HG02678 (cell line): ENCODE measurements around the gene PCGF2.

Experiments
- ATAC-seq: cut with Tn5 transposase; IDR thresholded peaks from one replicate; pipeline ENCODE4 v1.9.1; 2021; ENCODE audit warnings: mild to moderate bottlenecking, moderate library complexity; ENCODE audit not compliant: unreplicated experiment

The PCGF2 gene

GRCh38 chr17:38719943-38720641 lies 28.0 kb downstream of the PCGF2 start:
- ATAC-seq, result no peak

GRCh38 chr17:38719289-38719942 lies 28.7 kb downstream of the PCGF2 start:
- ATAC-seq, result no peak

- no peak for ATAC-seq
These were observed 30.9 kb downstream of the PCGF2 start for GRCh38 chr17:38717139-38717745.

- ATAC-seq, result no peak
These were observed 31.6 kb downstream of the PCGF2 start for GRCh38 chr17:38716368-38717005.

GRCh38 chr17:38715216-38715943 lies 32.8 kb downstream of the PCGF2 start:
- ATAC-seq, result no peak

GRCh38 chr17:38713456-38714075 lies 34.6 kb downstream of the PCGF2 start:
- ATAC-seq, result no peak

- no peak for ATAC-seq
These were observed 35.5 kb downstream of the PCGF2 start for GRCh38 chr17:38712593-38712992.

GRCh38 chr17:38711792-38712571 lies 36.2 kb downstream of the PCGF2 start:
- ATAC-seq, result no peak

GRCh38 chr17:38710985-38711384 lies 37.2 kb downstream of the PCGF2 start:
- ATAC-seq, result no peak

- ATAC-seq, result no peak
These were observed 37.6 kb downstream of the PCGF2 start for GRCh38 chr17:38710604-38710962.

- no peak for ATAC-seq
These were observed 38.1 kb downstream of the PCGF2 start for GRCh38 chr17:38709864-38710603.

GRCh38 chr17:38709104-38709820 lies 38.9 kb downstream of the PCGF2 start:
- no peak for ATAC-seq

- no peak for ATAC-seq
These were observed 40.3 kb downstream of the PCGF2 start for GRCh38 chr17:38707678-38708351.

- no peak for ATAC-seq
These were observed 41.5 kb downstream of the PCGF2 start for GRCh38 chr17:38706505-38707216.

- ATAC-seq, result no peak
These were observed 42.2 kb downstream of the PCGF2 start for GRCh38 chr17:38705803-38706504.

GRCh38 chr17:38705523-38705802 lies 42.7 kb downstream of the PCGF2 start:
- ATAC-seq, result no peak
